Endothelial cell of umbilical vein (primary cell): ENCODE measurements around the gene ARHGAP10. TPM values are rescaled to one million over a fixed set of nuclear protein-coding genes. Genes with fewer than 3 reads are reported as not detected.

Experiments
- BruUV-seq: library from RNA; stranded (reverse); fragments of 400-500 nt; replicated peaks from 2 replicates; lab custom pipeline; 2021; lab: Mats Ljungman, UMichigan
- CTCF ChIA-PET: fragments of 300-600, 350-600 bp; sonication (Branson Sonifier 250); formaldehyde crosslinking; loops from one replicate; lab custom pipeline; 2021; ENCODE audit warnings: antibody characterized with exemption, inconsistent platforms; lab: Charles Lee
- POLR2A ChIA-PET: fragments of 300-600, 350-600 bp; sonication (Branson Sonifier 250); formaldehyde crosslinking; loops from one replicate; lab custom pipeline; 2021; ENCODE audit warnings: antibody characterized with exemption, inconsistent platforms; lab: Charles Lee
- DNase-seq: peaks from one replicate; pipeline ENCODE4 v3.0.0-alpha.2; 2011; ENCODE audit warnings: low read depth, low spot score
- FAIRE-seq: peaks from 2 replicates; lab custom pipeline; 2011; peaks lifted over from hg19 to GRCh38; lab: Jason Lieb, UNC
- H2AFZ ChIP-seq: 2 replicates; pipeline ENCODE4 v1.6.0; 2012; ENCODE audit warnings: low read depth, low read length, control low read depth, inconsistent platforms
- H3K27ac ChIP-seq: 2 replicates; pipeline ENCODE4 v1.5.1; 2011; ENCODE audit warnings: low read depth, mild to moderate bottlenecking, control low read depth, low read length, moderate library complexity; ENCODE audit not compliant: insufficient read depth
- H3K27me3 ChIP-seq, 2 experiments: 2 replicates each; pipeline versions ENCODE4 v1.6.0 to v1.6.1; 2011; ENCODE audit warnings: low read length in 2 of 2, mixed read lengths in 1 of 2; ENCODE audit not compliant: control insufficient read depth in 2 of 2, insufficient read depth in 2 of 2
- H3K36me3 ChIP-seq, 2 experiments: 2 replicates in 1 of 2; 3 replicates in 1 of 2; pipeline ENCODE4 v1.5.1; 2011; ENCODE audit warnings: low read length in 2 of 2, mild to moderate bottlenecking in 1 of 2, moderate library complexity in 1 of 2; ENCODE audit not compliant: control insufficient read depth in 2 of 2, insufficient read depth in 2 of 2; ENCODE audit errors: extremely low read depth in 1 of 2
- H3K4me1 ChIP-seq: 3 replicates; pipeline ENCODE4 v1.5.1; 2011; ENCODE audit warnings: mild to moderate bottlenecking, low read length; ENCODE audit not compliant: control insufficient read depth, insufficient read depth; ENCODE audit errors: extremely low read depth
- H3K4me2 ChIP-seq: 2 replicates; pipeline ENCODE4 v1.6.1; 2011; ENCODE audit warnings: low read length, control low read depth, mixed read lengths; ENCODE audit not compliant: insufficient read depth
- H3K4me3 ChIP-seq, 3 experiments: fragments of 200-600 bp in 1 of 3; sonication (generic), shearing (Covaris generic) in 1 of 3; replicated peaks in 1 of 3; 2 replicates each; pipeline ENCODE4 v1.5.1; 2011 to 2016; ENCODE audit warnings: control low read depth in 3 of 3, low read length in 3 of 3, mild to moderate bottlenecking in 2 of 3, inconsistent platforms in 1 of 3, low read depth in 1 of 3, moderate library complexity in 1 of 3; ENCODE audit not compliant: insufficient read depth in 1 of 3
- H3K79me2 ChIP-seq: 2 replicates; pipeline ENCODE4 v1.6.0; 2012; ENCODE audit warnings: low read length, inconsistent platforms; ENCODE audit not compliant: control insufficient read depth, insufficient read depth
- H3K9ac ChIP-seq: replicated peaks from 2 replicates; pipeline ENCODE3; 2011; ENCODE audit warnings: low read length, control low read depth; ENCODE audit not compliant: insufficient read depth; ENCODE audit errors: extremely low read depth
- H3K9me1 ChIP-seq: replicated peaks from 3 replicates; pipeline ENCODE4 v1.6.0; 2011; ENCODE audit warnings: mild to moderate bottlenecking, low read length; ENCODE audit not compliant: control insufficient read depth, insufficient read depth; ENCODE audit errors: extremely low read depth
- H3K9me3 ChIP-seq: replicated peaks from 2 replicates; pipeline ENCODE4 v1.5.1; 2012; ENCODE audit warnings: low read length, inconsistent platforms; ENCODE audit not compliant: control insufficient read depth, insufficient read depth
- H4K20me1 ChIP-seq: replicated peaks from 2 replicates; pipeline ENCODE3; 2011; ENCODE audit warnings: mild to moderate bottlenecking, low read length; ENCODE audit not compliant: control insufficient read depth, insufficient read depth; ENCODE audit errors: extremely low read depth
- CTCF ChIP-seq, 2 donors: IDR thresholded peaks; 1 replicate in 1 of 2; 2 replicates in 1 of 2; pipeline ENCODE4 v1.5.1; 2011; ENCODE audit warnings: low read length in 2 of 2, mild to moderate bottlenecking in 2 of 2, moderate library complexity in 2 of 2, control low read depth in 1 of 2, inconsistent platforms in 1 of 2, low read depth in 1 of 2; ENCODE audit not compliant: insufficient read depth in 1 of 2; ENCODE audit errors: extremely low read depth in 1 of 2
- EZH2 ChIP-seq: IDR thresholded peaks from 2 replicates; pipeline ENCODE4 v1.6.1; 2012; ENCODE audit warnings: borderline replicate concordance, low read depth, mild to moderate bottlenecking, moderate library complexity, low read length, inconsistent platforms; ENCODE audit not compliant: severe bottlenecking
- FOS ChIP-seq: IDR thresholded peaks from 2 replicates; pipeline ENCODE4 v1.6.1; 2011; ENCODE audit warnings: mild to moderate bottlenecking, low read length, moderate library complexity, borderline replicate concordance; ENCODE audit not compliant: insufficient read depth
- GATA2 ChIP-seq: IDR thresholded peaks from 2 replicates; pipeline ENCODE4 v1.7.0; 2011; ENCODE audit warnings: low read depth, mild to moderate bottlenecking, moderate library complexity, mixed read lengths, low read length; ENCODE audit not compliant: insufficient read length, insufficient read depth
- JUN ChIP-seq: IDR thresholded peaks from 2 replicates; pipeline ENCODE4 v1.6.1; 2011; ENCODE audit warnings: borderline replicate concordance, low read depth; ENCODE audit not compliant: insufficient read length, insufficient read depth
- MAX ChIP-seq: IDR thresholded peaks from 2 replicates; pipeline ENCODE4 v1.6.1; 2011; ENCODE audit not compliant: insufficient read depth, insufficient read length
- MYC ChIP-seq: IDR thresholded peaks from one replicate; pipeline ENCODE4 v1.6.1; 2011; ENCODE audit warnings: mild to moderate bottlenecking, low read depth, low read length
- POLR2A ChIP-seq: IDR thresholded peaks from 2 replicates; pipeline ENCODE4 v1.6.1; 2012; ENCODE audit warnings: low read depth, mild to moderate bottlenecking, control low read depth, low read length
- POLR2AphosphoS5 ChIP-seq: IDR thresholded peaks from 2 replicates; pipeline ENCODE4 v1.6.1; 2012; ENCODE audit warnings: low read depth, mild to moderate bottlenecking, control low read depth, low read length, moderate library complexity; ENCODE audit not compliant: insufficient read depth
- dilution Hi-C: fragments of 300-500 bp; cut with MboI; formaldehyde crosslinking; loops from one replicate; pipeline ENCODE4 v1.15.0; 2019; ENCODE audit warnings: low sequenced_read_pairs; ENCODE audit not compliant: extremely low pct_ligation_motif_present
- intact Hi-C: fragments of 100-400 bp; cut with micrococcal nuclease; formaldehyde crosslinking; loops from one replicate; pipeline ENCODE4 v1.10.0; 2022
- polyA plus RNA-seq, 4 experiments: library from polyadenylated mRNA; depleted of rRNA in 3 of 4; stranded (reverse) in 3 of 4; unstranded in 1 of 4; fragments of >200 nt; gene quantifications; 2 replicates each; pipeline versions ENCODE4 v1.2.1 to v1.2.3, GENCODE V29; 2011 to 2012; ENCODE audit warnings: missing spikeins in 1 of 4
- total RNA-seq: library from RNA; stranded (reverse); gene quantifications from 2 replicates; pipeline ENCODE4 v1.2.3, GENCODE V29; 2021

Gene ARHGAP10
- total and polyA plus RNA-seq, 2 donors (not counting 3 experiments of a cell fraction or from before 2014, with no cell fraction given): 20.4 to 36.7 TPM

GRCh38 chr4:148007314-148007760 lies 275.4 kb downstream of the ARHGAP10 start:
- Histone ChIP-seq H4K20me1 (peaks cover 2% of the 10 kb centered on the region), H3K4me1 (peaks cover 20% of the 10 kb centered on the region), H3K9me3 (no peaks in the 10 kb centered on the region), H3K79me2 (peaks cover 5% of the 10 kb centered on the region), H3K27ac (peak overlapping the region; percentile 74), H3K9me1 (no peaks in the 10 kb centered on the region), H3K9ac (peak overlapping the region; percentile 26), H2AFZ (no peak overlapping the region), H3K4me3 (no peak overlapping the region), H3K27me3 (no peaks in the 10 kb centered on the region), H3K36me3 (no peaks in the 10 kb centered on the region), H3K4me2 (peak overlapping the region; percentile 72)
- dilution Hi-C loops (no loop called here), intact Hi-C loops (no loop called here)
- ChIA-PET CTCF (interaction anchor here (1.0 to 2.2 kb wide), 11 partner anchors 10 to 1024 kb away, joined by 3 to 7 read pairs (median 4); no protein-coding TSS in a partner anchor), POLR2A (interaction anchor here (1.1 to 1.4 kb wide), 2 partner anchors 10 to 435 kb away, joined by 3 to 9 read pairs; partner anchors contain the start of gene NR3C2)
- FAIRE-seq (peak; percentile 95), DNase-seq (peak; percentile 87)
- no TSS peak for BruUV-seq
- TF ChIP-seq POLR2AphosphoS5 (peak; percentile 51), MYC (peak; percentile 44), JUN (peak; percentile 91), CTCF (IDR thresholded peaks at IDR 0.05; ENCODE audit: extremely low read depth in 1 of 2, insufficient read depth in 1 of 2, low read depth in 1 of 2, low read length in 2 of 2) (no peak), FOS (peak; percentile 96), GATA2 (peak; percentile 21), POLR2A (no peak), MAX (peak; percentile 4), EZH2 (no peak)
